ENCODE measurements around the gene SPATS2.
"Not testable (repeated sequence)": the region's sequence is repeated elsewhere in the genome, so short reads cannot be mapped to it uniquely, and the experiment has no call there.

The SPATS2 gene

GRCh38 chr12:49478949-49479664 lies 111.8 kb downstream of the SPATS2 start:
- DNase-seq = no peak

- DNase-seq = no peak
These were observed 115.1 kb downstream of the SPATS2 start for GRCh38 chr12:49482095-49483051.

GRCh38 chr12:49483619-49484018 lies 116.4 kb downstream of the SPATS2 start:
- no peak for DNase-seq

- DNase-seq = no peak
These were observed 120.3 kb downstream of the SPATS2 start for GRCh38 chr12:49487605-49488004.

GRCh38 chr12:49489154-49489553 lies 121.9 kb downstream of the SPATS2 start:
- DNase-seq = no peak

- no peak for DNase-seq
These were observed 122.5 kb downstream of the SPATS2 start for GRCh38 chr12:49489720-49490119.

GRCh38 chr12:49491823-49492222 lies 124.6 kb downstream of the SPATS2 start:
- DNase-seq = no peak

GRCh38 chr12:49493900-49494299 lies 126.6 kb downstream of the SPATS2 start:
- DNase-seq = no peak

- no peak for DNase-seq
These were observed 129.4 kb downstream of the SPATS2 start for GRCh38 chr12:49496417-49497360.

GRCh38 chr12:49501895-49502294 lies 134.6 kb downstream of the SPATS2 start:
- DNase-seq = no peak

GRCh38 chr12:49502590-49502989 lies 135.3 kb downstream of the SPATS2 start:
- DNase-seq = no peak

- DNase-seq = no peak
These were observed 136.5 kb downstream of the SPATS2 start for GRCh38 chr12:49503674-49504180.

GRCh38 chr12:49505672-49506071 lies 138.4 kb downstream of the SPATS2 start:
- no peak for DNase-seq

GRCh38 chr12:49507139-49507538 lies 139.9 kb downstream of the SPATS2 start:
- DNase-seq = no peak

- DNase-seq = not testable (repeated sequence)
These were observed 142.4 kb downstream of the SPATS2 start for GRCh38 chr12:49509681-49510080.

GRCh38 chr12:49511410-49511809 lies 144.1 kb downstream of the SPATS2 start:
- no peak for DNase-seq

GRCh38 chr12:49512546-49512945 lies 145.3 kb downstream of the SPATS2 start:
- DNase-seq = no peak

GRCh38 chr12:49515266-49515665 lies 148.0 kb downstream of the SPATS2 start:
- no peak for DNase-seq

GRCh38 chr12:49518914-49519573 lies 151.8 kb downstream of the SPATS2 start:
- no peak for DNase-seq

- DNase-seq = no peak
These were observed 152.3 kb downstream of the SPATS2 start for GRCh38 chr12:49519574-49519936.

GRCh38 chr12:49521389-49521788 lies 154.1 kb downstream of the SPATS2 start:
- DNase-seq = no peak

GRCh38 chr12:49524660-49525324 lies 157.5 kb downstream of the SPATS2 start:
- DNase-seq = no peak
